ENCODE results near the gene MVD. TPM values are rescaled to one million over a fixed set of nuclear protein-coding genes. Genes with fewer than 3 reads are reported as not detected.
A peak's percentile ranks its signal among the peaks of the same experiment; 100 is the strongest.

MVD gene
- total RNA-seq, 1 donor from 2014 or later = 40.0 TPM

- peaks cover 5% of the 10 kb centered on the region for H3K36me3 Mint-ChIP-seq (ENCODE audit: low read depth)
Observed at GRCh38 chr16:88616320-88616719, 46.6 kb downstream of the MVD start.

GRCh38 chr16:88614818-88615580, 47.9 kb downstream of the MVD start:
- Mint-ChIP-seq H3K4me1 (ENCODE audit: low read depth) (peaks cover 22% of the 10 kb centered on the region), H3K27ac (ENCODE audit: unreplicated experiment) (peak overlapping the region; percentile 76), H3K4me3 (ENCODE audit: unreplicated experiment) (no peak overlapping the region), H3K27me3 (ENCODE audit: low read depth) (no peaks in the 10 kb centered on the region), H3K36me3 (ENCODE audit: low read depth) (peaks cover 11% of the 10 kb centered on the region), H3K9me3 (ENCODE audit: low read depth) (no peaks in the 10 kb centered on the region)
- no peak for TF ChIP-seq CTCF (IDR thresholded peaks at IDR 0.05)
- no peak for DNase-seq (ENCODE audit: low spot score)

More at GRCh38 chr16:88616320-88616719, 46.6 kb downstream of the MVD start:
- DNase-seq (ENCODE audit: low spot score) = no peak
- H3K27me3 Mint-ChIP-seq (ENCODE audit: low read depth) = no peaks in the 10 kb centered on the region
- no peak overlapping the region for H3K4me3 Mint-ChIP-seq (ENCODE audit: unreplicated experiment)
- no peaks in the 10 kb centered on the region for H3K9me3 Mint-ChIP-seq (ENCODE audit: low read depth)
- TF ChIP-seq CTCF (IDR thresholded peaks at IDR 0.05) = no peak
- no peak overlapping the region for H3K27ac Mint-ChIP-seq (ENCODE audit: unreplicated experiment)
- peaks cover 22% of the 10 kb centered on the region for H3K4me1 Mint-ChIP-seq (ENCODE audit: low read depth)

GRCh38 chr16:88613911-88614817, 48.7 kb downstream of the MVD start:
- TF ChIP-seq CTCF (IDR thresholded peaks at IDR 0.05) = no peak
- H3K27me3 Mint-ChIP-seq (ENCODE audit: low read depth) = no peaks in the 10 kb centered on the region
- DNase-seq (ENCODE audit: low spot score) = no peak
- peak overlapping the region; percentile 88 for H3K27ac Mint-ChIP-seq (ENCODE audit: unreplicated experiment)
- H3K36me3 Mint-ChIP-seq (ENCODE audit: low read depth) = peaks cover 14% of the 10 kb centered on the region
- H3K4me3 Mint-ChIP-seq (ENCODE audit: unreplicated experiment) = no peak overlapping the region
- H3K9me3 Mint-ChIP-seq (ENCODE audit: low read depth) = no peaks in the 10 kb centered on the region
- H3K4me1 Mint-ChIP-seq (ENCODE audit: low read depth) = peaks cover 22% of the 10 kb centered on the region

- Mint-ChIP-seq H3K27ac (ENCODE audit: unreplicated experiment) (no peak overlapping the region), H3K4me3 (ENCODE audit: unreplicated experiment) (no peak overlapping the region)
Observed at GRCh38 chr16:88613293-88613692, 49.6 kb downstream of the MVD start.

More at GRCh38 chr16:88613293-88613692, 49.6 kb downstream of the MVD start:
- no peak for TF ChIP-seq CTCF (IDR thresholded peaks at IDR 0.05)
- Mint-ChIP-seq H3K9me3 (ENCODE audit: low read depth) (no peaks in the 10 kb centered on the region), H3K4me1 (ENCODE audit: low read depth) (peaks cover 19% of the 10 kb centered on the region), H3K36me3 (ENCODE audit: low read depth) (peaks cover 16% of the 10 kb centered on the region), H3K27me3 (ENCODE audit: low read depth) (no peaks in the 10 kb centered on the region)
- DNase-seq (ENCODE audit: low spot score) = no peak

All from chondrocyte (in vitro differentiated cells).